IPS-NIHi7 (cell line): ENCODE measurements around the gene MTCL1.

Experiments used
- DNase-seq: peaks from one replicate; pipeline ENCODE4 v3.0.0; 2012; ENCODE audit warnings: mixed read lengths; ENCODE audit errors: extremely low spot score

MTCL1 gene

DNA sequence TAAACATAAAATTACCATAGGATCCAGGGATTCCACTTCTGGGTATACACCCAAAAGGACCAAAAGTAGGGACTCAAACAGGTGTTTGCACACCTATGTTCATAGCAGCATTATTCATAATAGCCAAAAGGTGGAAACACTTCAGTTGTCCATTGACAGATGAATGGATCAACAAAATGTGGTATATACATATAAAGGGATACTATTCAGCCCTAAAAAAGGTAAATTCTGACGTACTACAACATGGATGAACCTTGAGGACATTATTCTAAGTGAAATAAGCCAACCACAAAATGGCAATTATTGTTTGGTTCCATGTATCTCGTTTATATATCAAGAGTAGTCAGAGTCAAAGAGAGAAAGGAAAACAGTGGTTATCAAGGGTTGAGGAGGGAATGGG, 128.1 kb downstream of the MTCL1 start:
- no peak for DNase-seq

DNA sequence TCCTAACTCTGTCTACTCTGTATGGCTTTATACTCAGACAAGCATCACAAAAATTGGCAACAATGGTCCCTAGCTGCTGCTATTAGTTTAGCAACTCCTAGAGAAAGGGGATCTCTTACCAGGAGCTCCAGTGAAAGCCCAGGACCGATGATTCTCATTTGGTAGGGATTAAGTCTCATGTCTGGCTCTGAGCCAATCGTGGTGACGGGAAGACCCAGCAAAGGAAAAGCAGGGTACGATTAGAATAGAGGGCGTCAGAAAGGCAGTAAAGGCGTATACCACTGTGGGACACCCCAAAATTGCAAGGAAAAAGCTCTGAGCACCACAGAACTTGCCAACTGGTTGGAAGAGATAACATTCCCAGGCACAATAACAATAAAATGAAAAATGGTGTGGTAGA, 129.5 kb downstream of the MTCL1 start:
- no peak for DNase-seq

DNA sequence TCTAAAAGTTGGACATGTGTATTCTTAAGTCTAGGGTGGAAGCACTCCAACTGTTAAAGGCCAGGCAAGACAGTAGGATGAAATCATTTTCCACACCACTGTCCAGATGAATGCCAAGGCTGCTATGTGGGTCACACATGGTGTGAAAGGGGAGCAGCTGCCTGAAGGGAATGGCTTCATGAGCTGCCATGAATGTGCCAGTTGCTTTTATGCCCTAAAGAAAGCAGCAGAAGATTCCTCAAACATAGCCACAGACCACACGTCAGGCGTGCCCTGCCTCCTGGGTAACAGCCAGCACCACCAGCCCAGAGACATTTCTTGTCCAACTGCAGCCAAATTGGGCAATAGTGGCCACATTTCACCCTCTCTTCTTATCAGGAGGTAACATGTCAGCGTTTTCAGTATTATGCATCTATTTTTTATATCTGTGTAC, 130.2 kb downstream of the MTCL1 start:
- no peak for DNase-seq

DNA sequence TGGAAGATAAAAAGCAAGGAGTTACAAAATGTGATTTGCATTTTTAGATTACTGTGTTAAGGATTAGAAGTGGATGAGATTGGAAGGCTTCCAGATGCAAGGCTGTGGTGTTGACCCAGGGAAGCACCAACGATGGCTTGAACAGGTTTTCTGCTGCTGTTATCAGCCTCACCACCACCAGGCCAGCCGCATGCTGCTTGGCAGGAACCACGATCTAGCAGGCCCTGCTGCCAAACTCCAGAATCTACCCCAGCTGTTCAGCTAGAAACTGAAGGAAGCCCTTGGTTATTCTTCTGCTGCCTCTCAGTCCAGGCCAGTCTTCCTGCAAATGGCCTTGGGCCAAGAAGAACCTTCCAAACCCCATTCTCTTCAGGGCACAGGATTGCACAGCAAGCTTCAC, 133.9 kb downstream of the MTCL1 start:
- no peak for DNase-seq

DNA sequence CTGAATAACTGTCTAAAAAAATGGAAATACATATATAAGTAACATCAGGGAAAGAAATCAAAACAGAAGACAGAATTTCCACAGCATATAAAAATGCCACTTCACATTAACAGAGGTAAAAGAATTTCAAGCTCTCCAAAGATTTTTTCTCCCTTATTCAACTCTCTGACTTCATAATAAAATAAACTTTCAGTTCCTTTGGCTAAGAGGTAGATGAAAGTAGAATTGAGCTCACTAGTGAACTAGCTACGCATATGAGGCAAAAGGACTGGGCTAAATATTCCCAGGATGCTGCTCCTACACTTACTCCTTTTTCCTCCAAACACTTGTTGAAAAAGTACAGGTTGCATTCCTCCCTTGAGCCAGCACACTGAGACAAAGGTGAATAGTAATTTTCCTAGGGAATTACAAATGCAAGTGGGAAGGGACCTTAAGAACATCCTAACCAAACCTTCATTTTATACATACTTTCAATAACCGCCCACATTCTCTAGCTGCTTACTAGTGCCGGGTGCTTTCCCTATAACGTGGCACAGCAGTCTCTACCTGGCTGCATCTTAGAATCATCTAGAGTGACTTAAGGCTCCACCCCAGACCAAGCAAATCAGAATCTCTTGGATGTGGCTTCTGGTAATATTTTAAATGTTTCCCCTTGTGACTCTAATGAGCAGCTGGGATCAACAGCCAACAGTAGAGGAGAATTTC, 136.6 kb downstream of the MTCL1 start:
- DNase-seq, result no peak

DNA sequence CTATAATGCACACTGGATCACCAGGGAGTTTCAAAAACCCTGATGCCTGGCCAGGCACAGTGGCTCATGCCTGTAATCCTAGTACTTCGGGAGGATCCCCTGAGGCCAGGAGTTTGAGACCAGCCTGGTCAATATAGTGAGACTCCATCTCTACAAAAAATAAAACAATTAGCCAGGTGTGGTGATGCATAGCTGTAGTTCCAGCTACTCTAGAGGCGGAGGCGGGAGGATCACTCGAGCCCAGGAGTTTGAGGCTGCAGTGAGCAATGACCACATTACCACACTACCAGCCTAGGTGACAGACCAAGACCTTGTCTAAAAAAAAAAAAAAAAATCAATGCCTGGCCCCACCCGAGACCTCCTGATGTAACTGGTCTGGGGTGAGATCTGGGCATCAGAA, 137.2 kb downstream of the MTCL1 start:
- DNase-seq, result no peak

DNA sequence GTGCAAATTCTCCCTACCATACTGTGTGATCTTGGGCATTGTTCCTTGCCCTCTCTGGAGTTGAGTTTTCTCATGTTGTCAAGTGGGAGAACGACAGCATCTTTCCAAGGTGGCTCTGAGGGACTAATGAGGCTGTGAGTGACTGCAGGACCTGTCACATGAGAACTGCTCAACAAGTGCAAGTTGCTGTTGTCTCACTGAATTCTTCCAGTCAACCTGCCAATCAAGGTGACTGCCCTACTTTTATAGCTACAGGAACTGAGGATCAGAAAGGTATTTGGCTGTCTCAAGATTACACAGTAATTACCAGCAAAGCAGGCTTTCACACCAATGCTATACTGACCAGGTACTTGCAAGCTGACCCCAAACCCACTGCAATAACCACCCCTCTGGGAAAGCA, 137.6 kb downstream of the MTCL1 start:
- DNase-seq, result no peak

DNA sequence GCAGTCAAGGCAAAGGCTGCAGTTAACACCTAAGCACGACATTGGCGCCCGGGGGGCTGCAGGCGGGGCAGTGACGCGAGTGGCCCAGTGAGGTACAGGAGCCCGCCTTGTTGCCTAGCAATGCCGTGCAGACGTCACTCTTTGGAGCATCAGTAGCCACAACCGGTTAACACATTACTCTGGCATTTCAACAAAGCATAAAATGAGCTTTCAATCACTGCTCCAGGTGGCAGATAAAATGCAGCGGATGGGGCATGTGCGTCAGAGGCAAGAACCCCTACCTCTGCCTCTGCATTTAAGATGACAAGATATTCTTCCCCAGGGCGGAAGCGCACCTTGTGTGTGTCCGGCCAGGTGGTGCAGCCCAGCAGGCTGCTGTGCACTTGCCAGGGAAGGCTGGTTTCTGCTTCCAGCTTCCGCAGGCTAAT, 139.4 kb downstream of the MTCL1 start:
- no peak for DNase-seq

DNA sequence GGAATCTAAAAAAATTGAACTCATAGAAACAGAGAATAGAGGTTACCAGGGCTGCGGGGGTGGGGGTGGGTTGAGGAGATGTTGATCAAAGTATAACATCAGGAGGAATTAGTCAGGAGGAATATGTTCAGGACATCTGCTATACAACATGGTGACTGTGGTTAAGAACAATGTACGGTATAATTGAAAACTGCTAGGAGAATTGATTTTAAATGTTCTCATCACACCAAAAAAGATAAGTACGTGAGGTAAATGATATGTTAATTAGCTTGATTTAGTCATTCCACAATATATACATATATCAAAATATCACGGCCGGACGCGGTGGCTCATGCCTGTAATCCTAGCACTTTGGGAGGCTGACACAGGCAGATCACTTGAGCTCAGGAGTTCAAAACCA, 140.2 kb downstream of the MTCL1 start:
- no peak for DNase-seq

DNA sequence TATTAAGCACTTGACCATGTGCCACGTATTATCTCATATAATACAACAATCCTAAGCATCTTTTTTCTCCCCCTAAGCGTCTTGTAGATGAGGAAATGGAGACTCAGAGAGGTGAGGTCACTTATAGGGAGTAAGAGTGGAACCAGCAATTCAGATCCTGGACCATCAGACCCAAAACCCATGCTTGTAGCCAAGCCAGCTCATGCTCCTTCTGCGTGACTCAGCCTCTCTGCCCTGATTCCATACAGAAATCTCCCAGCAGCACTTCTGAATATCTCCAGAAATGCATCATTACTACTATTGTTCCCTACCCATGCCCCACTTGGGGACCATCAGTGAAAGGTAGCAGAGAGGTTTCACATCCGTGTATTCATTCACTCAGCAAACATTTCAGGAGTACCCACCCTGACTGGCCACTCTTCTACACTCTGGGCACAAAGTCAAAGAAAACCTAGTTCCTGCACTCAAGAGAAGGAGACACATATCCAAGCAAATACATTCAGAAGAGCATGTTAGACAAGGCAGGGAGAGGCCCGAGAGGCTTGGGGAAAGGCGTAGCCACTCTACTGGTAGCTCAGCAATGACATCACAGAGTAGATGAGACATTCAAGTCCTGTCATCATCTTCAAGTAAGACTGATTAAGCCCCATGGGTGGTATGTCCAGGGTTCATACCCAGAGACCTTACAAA, 141.9 kb downstream of the MTCL1 start:
- DNase-seq, result no peak

DNA sequence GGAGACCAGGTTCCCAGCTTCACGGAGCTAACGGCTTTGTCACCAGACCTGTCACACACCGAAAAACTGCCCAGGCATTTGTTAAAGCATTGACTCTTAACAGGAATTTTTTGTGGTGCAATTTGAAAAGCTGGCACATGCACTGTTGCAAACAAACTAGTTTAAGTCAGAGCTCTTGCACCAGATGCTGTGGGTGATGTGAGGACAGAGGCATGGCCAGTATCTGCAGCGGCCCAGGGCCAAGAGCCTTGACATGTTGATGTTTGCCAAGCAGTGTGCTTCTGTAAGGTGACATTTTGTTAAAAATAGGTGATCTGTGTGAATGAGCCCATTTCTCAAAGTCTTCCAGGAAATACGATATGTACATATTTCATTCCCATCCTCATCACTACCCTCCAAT, 142.5 kb downstream of the MTCL1 start:
- no peak for DNase-seq

DNA sequence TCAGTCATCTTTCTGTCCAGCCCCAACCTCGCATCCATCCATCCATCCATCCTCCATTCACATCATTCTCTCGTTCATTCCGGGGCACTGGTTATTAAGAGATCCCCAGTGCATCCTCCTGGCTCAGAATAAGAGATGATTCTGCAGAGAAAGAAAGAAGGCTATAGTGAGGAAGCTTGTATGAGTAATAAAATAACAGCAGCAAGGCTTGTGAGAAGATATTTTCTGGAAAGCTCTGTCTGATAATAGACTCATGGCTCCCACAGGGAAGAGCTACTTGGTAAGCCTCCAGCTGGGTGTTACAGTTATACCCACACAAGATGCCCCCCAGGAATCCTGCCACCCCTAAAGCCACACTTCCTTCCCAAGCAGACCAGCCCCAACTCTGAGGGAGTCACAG, 143.2 kb downstream of the MTCL1 start:
- DNase-seq, result no peak

DNA sequence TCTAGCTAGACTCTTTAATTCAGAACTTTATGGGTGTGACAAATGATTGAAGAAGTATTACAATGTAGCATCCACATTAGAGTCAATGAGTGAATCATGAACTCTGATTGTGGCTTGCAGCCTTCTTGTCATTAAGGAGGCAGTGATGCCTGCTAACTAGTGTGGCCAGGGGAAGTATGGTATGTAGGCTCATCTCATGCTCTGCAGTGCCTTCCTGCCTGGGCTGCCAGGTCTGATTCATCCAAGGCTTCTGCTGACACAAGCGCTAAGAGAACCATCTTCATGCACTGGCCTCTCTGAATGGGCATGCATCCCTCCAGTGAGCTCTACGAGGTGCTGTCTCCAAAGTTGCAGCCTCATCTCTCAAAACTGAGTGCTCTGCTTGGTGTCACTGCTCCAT, 144.3 kb downstream of the MTCL1 start:
- DNase-seq, result no peak

DNA sequence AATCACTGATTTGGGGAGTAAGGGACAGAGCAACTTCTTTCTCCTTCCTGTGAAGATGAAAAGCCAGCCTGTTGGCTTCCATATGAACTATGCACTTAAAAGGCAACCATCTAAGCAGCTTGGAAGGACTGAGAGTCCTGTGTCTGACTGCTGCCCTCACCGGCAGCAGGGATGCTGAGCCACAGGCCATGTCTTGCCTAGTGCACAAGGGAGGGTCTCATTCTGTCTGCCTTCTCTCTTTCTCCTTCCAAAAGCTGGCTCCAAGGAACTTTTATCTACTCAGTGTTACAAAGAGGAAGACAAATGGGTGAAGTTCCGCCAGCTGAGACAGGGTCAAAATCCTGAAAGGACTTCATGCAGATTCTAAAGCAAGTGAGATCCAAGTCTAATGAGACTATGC, 146.3 kb downstream of the MTCL1 start:
- DNase-seq, result no peak

DNA sequence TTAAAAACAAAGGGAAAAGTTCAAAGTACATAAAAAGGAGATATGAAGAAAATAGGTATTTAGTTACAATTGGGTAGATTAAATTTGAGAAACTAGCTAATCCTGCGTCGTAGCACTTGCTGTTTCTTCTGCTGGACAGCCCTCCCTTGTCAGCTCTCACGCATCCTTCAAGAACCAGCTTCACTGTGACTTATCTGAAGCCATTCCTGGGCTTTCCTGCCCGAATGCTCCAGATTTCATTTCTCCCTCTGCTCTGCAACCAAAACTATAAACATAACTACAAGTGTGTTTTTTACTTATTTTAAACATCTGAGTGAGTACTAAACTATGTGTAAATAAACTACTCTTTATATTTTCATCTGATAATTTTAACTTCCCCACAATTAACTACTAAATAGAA, 149.2 kb downstream of the MTCL1 start:
- DNase-seq, result no peak

DNA sequence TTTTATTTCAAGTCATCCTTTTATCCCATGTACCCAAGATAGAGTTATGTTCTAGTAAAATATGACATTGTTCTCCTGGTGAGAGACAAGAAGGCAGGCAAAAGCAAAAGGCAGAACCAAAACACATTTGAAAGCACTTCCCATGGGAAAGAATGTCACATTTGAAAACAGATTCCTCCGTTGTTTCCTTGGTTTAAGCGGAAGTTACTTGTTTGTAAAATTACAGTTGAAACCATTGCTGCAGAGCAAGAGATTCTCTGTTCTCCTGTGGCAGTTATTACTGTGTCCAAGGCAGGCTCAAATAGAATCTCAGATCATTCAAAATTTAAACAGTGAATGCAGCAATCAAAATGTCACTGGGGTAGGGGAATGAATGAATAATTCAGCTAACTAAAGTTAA, 149.6 kb downstream of the MTCL1 start:
- no peak for DNase-seq

DNA sequence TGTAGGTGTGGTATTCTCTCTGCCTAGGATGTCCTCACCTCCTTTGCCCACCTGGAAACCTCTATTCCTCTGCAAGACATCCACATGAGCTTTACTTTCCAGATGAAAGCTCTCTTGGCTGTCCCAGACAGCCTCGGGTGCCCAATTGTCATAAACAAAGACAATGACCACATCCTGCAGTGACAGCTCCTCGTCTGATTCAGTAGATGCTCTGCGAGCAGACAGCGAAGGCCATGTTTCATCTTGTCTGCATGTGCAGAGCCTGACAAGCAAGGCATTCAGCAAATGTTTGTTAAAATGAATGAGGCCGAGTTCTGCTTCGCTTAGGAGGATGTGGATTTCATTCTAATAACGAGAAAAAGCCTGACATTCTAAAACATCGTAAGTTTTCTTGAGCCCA, 150.9 kb downstream of the MTCL1 start:
- DNase-seq, result no peak

DNA sequence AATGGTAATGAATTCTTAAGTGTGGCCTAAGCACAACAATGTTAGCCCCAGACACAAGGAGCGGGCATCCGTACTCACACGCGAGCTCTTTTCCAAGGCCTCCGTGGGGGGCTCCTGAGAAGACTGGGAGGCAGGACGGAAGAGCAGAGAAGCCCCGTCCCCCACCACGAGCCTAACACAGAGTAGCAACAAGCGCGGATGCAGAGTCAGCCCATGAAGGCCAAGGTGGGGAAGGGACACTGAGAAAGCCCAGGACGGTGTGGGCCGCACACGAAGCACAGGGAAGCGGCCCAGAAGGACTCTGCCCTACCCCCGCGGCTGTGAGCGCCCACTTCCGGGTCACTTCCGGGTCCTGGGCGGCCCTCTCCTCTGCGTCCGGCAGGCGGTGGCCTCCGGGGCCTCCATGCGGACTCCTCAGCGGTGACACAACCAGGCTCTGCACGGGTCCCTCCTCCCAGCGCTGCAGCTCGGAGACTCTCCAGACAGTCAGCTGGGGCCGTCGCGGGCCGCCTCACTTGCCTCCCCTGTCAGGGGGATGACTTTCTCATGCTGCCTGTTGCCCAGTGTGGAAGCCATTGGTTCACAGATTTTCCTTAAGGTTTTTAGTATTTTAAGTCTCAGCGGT, 151.5 kb downstream of the MTCL1 start:
- DNase-seq, result no peak

DNA sequence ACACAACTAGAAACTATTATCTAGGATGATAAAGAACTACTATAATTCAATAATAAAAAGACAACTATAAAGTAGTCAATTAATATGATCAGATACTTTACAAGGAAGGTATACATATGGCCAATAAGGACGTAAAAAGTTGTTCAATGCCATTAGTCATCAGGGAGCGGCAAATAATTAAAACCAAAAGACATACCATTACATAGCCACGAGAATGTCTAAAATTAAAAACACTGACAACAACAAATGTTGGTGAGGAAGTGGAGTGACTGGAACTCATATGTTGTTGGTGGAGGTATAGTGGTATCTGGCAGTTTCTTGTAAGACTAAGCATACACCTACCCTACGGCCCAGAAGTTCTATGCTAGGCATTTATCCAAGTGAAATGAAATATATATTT, 152.4 kb downstream of the MTCL1 start:
- DNase-seq, result no peak

DNA sequence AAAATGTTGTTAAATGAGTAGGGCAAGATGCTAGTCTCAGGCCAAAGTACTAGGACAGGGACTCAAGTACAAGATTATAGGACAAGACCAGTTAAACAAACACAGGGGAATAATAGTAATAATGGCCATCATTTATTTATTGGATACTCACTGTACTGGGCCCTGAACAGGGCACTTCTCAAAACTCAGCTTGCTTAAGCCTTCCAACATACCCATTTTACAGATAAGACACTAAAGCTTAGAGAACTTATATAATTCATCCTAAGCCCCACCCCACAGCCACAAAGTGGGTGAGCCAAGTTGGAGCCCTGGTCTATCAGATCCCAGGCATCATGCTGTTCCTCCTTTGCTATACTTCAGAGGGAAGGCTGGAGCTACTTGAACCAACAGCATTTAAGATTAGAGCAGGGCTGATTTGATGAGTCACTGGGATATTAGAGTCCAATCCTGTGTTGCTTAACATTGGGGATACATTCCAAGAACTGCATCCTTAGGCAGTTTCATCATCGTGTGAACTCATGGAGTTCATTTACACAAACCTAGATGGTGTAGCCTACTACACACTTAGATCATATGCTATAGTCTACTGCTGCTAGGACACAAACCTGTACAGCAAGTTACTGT, 153.6 kb downstream of the MTCL1 start:
- no peak for DNase-seq

DNA sequence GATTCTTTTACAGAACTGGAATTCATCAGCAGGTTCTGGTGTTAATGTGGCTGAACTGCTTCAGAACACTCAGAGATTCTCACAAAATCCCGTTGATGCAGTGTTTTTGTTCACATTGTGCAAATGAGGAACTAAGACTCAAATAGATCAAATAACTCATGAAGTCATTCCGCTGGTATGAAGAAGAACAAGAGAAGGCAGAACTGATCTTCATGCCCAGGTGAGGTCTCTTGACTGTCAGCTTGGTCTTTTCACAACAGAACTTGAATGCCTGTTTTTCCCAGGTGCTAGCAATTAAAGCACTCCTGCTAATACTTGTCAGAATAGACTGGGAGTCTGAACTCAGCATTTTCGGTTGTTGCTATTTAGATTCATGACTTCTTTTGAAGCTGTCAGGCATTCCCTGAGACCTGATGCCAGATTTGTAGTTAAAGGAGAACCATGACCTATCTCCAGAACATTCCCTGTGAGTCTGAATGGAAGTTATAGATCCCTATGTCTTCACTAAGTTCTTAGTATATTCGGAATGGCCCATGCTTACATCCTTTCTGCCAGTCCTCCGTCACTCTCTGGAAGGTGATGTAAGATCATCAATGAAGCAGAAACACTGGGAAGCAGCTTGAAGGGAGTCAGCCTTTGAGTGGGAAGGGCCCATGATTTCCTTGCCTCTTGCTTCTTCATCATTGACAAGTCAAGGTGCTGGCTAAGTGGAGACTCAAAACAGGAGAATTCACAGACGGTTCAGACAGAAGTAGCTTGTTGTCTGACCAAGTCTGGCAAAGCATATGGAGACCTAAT, 155.7 kb downstream of the MTCL1 start:
- DNase-seq, result no peak

DNA sequence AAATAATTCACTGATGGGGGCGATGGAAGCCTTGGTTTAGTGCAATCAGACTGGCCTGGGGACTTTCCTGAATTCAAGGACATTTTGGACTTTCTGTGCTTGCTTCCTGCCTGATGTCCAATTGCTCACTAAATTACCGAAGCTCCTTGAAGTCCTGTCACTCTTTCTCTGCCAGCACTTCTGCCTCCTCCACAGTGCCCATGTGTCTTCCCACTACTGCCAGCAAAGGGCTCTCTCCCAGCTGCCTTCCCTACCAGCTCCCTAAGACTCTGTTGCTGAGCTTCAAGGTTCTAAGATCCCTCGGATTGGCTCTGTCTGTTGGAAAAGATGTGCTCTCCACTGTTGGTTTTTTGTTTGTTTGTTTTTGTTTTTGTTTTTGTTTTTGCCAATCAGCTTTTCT, 158.1 kb downstream of the MTCL1 start:
- DNase-seq, result no peak
